ENCODE measurements around the gene CHRM4. TPM values are rescaled to one million over a fixed set of nuclear protein-coding genes. Genes with fewer than 3 reads are reported as not detected.

Gene CHRM4
- total RNA-seq, 3 donors from 2014 or later (not counting 1 experiment from before 2014, with no cell fraction given): 2.2 to 6.5 (median 3.7) TPM

DNA sequence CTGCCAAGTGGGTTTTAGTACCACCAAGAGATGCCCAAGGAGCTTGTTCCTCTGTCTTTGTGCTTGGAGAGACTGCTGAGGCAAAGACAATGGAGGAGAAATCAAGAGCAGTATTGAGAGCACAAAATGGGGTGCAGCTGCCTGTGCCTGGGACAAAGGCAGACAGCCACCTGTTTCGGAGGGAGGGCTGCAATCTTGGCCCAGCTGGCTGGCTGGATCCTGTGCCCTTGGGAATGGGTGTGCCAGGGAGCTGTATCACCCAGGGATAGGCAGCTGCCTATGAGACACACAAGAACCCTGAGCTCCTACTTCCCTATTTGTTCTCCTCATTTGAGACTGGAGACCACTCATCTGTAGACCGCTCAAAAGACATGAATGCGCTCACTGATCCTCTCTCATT is 23.3 kb upstream of the CHRM4 start:
- TF ChIP-seq, protein P1, sequence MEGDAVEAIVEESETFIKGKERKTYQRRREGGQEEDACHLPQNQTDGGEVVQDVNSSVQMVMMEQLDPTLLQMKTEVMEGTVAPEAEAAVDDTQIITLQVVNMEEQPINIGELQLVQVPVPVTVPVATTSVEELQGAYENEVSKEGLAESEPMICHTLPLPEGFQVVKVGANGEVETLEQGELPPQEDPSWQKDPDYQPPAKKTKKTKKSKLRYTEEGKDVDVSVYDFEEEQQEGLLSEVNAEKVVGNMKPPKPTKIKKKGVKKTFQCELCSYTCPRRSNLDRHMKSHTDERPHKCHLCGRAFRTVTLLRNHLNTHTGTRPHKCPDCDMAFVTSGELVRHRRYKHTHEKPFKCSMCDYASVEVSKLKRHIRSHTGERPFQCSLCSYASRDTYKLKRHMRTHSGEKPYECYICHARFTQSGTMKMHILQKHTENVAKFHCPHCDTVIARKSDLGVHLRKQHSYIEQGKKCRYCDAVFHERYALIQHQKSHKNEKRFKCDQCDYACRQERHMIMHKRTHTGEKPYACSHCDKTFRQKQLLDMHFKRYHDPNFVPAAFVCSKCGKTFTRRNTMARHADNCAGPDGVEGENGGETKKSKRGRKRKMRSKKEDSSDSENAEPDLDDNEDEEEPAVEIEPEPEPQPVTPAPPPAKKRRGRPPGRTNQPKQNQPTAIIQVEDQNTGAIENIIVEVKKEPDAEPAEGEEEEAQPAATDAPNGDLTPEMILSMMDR (IDR thresholded peaks at IDR 0.05): no peak
- whole genome bisulfite sequencing (ENCODE audit: insufficient coverage): 67% methylated on average over 3 of the region's 3 CpGs
- no peaks in the 10 kb centered on the region for H3K9me3 ChIP-seq (ENCODE audit: control insufficient read depth, insufficient read depth, low read length)
- DNase-seq: no peak
- no peak overlapping the region for H3K4me3 ChIP-seq (ENCODE audit: low read length)
- Mint-ChIP-seq H3K9me3 (no peaks in the 10 kb centered on the region), H3K27me3 (ENCODE audit: low read depth in 2 of 2) (no peaks in the 10 kb centered on the region), H3K27ac (peak overlapping the region in 1 of 2 donors; percentile 63), H3K36me3 (peaks cover 16% of the 10 kb centered on the region), H3K4me3 (no peak overlapping the region), H3K4me1 (no peaks in the 10 kb centered on the region)
- no peak for ATAC-seq
- intact Hi-C loops (cut with micrococcal nuclease): no loop called here
- no peaks in the 10 kb centered on the region for H3K4me1 ChIP-seq (ENCODE audit: control insufficient read depth, insufficient read depth, low read length)
- H3K27me3 ChIP-seq (ENCODE audit: control insufficient read depth, insufficient read depth, low read length): no peaks in the 10 kb centered on the region
- H3K36me3 ChIP-seq (ENCODE audit: control insufficient read depth, insufficient read depth, low read length): peaks cover 43% of the 10 kb centered on the region
- no peak overlapping the region for H3K27ac ChIP-seq (ENCODE audit: low read length)

DNA sequence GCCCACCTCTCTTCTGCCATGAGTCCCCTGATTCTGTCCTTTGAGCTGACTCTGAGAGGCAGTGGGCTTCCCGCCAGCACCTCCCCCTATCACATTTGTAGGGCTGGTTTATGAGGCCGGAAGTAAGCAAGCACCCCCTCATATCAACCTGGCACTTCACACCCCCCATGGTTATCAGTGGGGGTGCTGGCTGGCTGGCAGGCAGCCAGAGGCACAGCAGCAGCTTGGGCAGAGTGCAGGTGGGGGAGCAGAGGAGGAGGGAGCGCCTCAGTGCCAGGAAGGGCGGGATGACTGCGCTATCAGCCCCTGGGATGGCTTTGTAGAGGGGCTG is 22.9 kb upstream of the CHRM4 start:
- no peaks in the 10 kb centered on the region for H3K4me1 Mint-ChIP-seq
- H3K36me3 ChIP-seq (ENCODE audit: control insufficient read depth, insufficient read depth, low read length): peaks cover 47% of the 10 kb centered on the region
- no peak overlapping the region for H3K27ac ChIP-seq (ENCODE audit: low read length)
- no peaks in the 10 kb centered on the region for H3K27me3 Mint-ChIP-seq (ENCODE audit: low read depth in 2 of 2)
- no peaks in the 10 kb centered on the region for H3K4me1 ChIP-seq (ENCODE audit: control insufficient read depth, insufficient read depth, low read length)
- WGBS (ENCODE audit: insufficient coverage): 96% methylated on average over 5 of the region's 5 CpGs
- ATAC-seq (no peak), DNase-seq (peak in 1 of 2 donors; percentile 52)
- H3K36me3 Mint-ChIP-seq: peaks cover 16% of the 10 kb centered on the region
- no peak overlapping the region for H3K4me3 ChIP-seq (ENCODE audit: low read length)
- no peak overlapping the region for H3K27ac Mint-ChIP-seq
- H3K27me3 ChIP-seq (ENCODE audit: control insufficient read depth, insufficient read depth, low read length): no peaks in the 10 kb centered on the region
- intact Hi-C loops (cut with micrococcal nuclease): no loop called here
- no peak overlapping the region for H3K4me3 Mint-ChIP-seq
- no peaks in the 10 kb centered on the region for H3K9me3 Mint-ChIP-seq
- H3K9me3 ChIP-seq (ENCODE audit: control insufficient read depth, insufficient read depth, low read length): no peaks in the 10 kb centered on the region
- TF ChIP-seq, protein P1 (IDR thresholded peaks at IDR 0.05): no peak

- Histone ChIP-seq H3K27me3 (ENCODE audit: control insufficient read depth, insufficient read depth, low read length) (no peaks in the 10 kb centered on the region), H3K9me3 (ENCODE audit: control insufficient read depth, insufficient read depth, low read length) (no peaks in the 10 kb centered on the region), H3K4me1 (ENCODE audit: control insufficient read depth, insufficient read depth, low read length) (no peaks in the 10 kb centered on the region), H3K27ac (ENCODE audit: low read length) (no peak overlapping the region), H3K4me3 (ENCODE audit: low read length) (no peak overlapping the region), H3K36me3 (ENCODE audit: control insufficient read depth, insufficient read depth, low read length) (peaks cover 49% of the 10 kb centered on the region)
- TF ChIP-seq, protein P1 (IDR thresholded peaks at IDR 0.05): no peak
- intact Hi-C loops (cut with micrococcal nuclease): no loop called here
- Mint-ChIP-seq H3K4me3 (no peak overlapping the region), H3K36me3 (peaks cover 16% of the 10 kb centered on the region), H3K4me1 (no peaks in the 10 kb centered on the region), H3K27ac (no peak overlapping the region), H3K9me3 (no peaks in the 10 kb centered on the region), H3K27me3 (ENCODE audit: low read depth in 2 of 2) (no peaks in the 10 kb centered on the region)
- 88% methylated on average over 9 of the region's 9 CpGs for WGBS (ENCODE audit: insufficient coverage)
- ATAC-seq (no peak), DNase-seq (peak in 1 of 2 donors; percentile 46)
Observed at GRCh38 chr11:46413760-46414465, 22.3 kb upstream of the CHRM4 start.

GRCh38 chr11:46410021-46410420 is 18.4 kb upstream of the CHRM4 start:
- TF ChIP-seq, protein P1 (IDR thresholded peaks at IDR 0.05): no peak
- no peak overlapping the region for H3K27ac ChIP-seq (ENCODE audit: low read length)
- no peak for ATAC-seq
- Mint-ChIP-seq H3K27ac (peak overlapping the region in 1 of 2 donors; percentile 48), H3K27me3 (ENCODE audit: low read depth in 2 of 2) (no peaks in the 10 kb centered on the region), H3K4me1 (no peaks in the 10 kb centered on the region), H3K4me3 (no peak overlapping the region), H3K36me3 (no peaks in the 10 kb centered on the region), H3K9me3 (no peaks in the 10 kb centered on the region)
- H3K36me3 ChIP-seq (ENCODE audit: control insufficient read depth, insufficient read depth, low read length): peaks cover 43% of the 10 kb centered on the region
- intact Hi-C loops (cut with micrococcal nuclease): no loop called here
- H3K27me3 ChIP-seq (ENCODE audit: control insufficient read depth, insufficient read depth, low read length): no peaks in the 10 kb centered on the region
- no peaks in the 10 kb centered on the region for H3K9me3 ChIP-seq (ENCODE audit: control insufficient read depth, insufficient read depth, low read length)
- H3K4me1 ChIP-seq (ENCODE audit: control insufficient read depth, insufficient read depth, low read length): no peaks in the 10 kb centered on the region
- DNase-seq: no peak
- H3K4me3 ChIP-seq (ENCODE audit: low read length): no peak overlapping the region
- 96% methylated on average over 3 of the region's 5 CpGs for WGBS (ENCODE audit: insufficient coverage)
